Skeletal muscle tissue (tissue), 4 donors: ENCODE measurements around the gene LARP1B. TPM values are rescaled to one million over a fixed set of nuclear protein-coding genes. Genes with fewer than 3 reads are reported as not detected.
"Not testable (repeated sequence)": the region's sequence is repeated elsewhere in the genome, so short reads cannot be mapped to it uniquely, and the experiment has no call there.

ENCODE experiments used
- H3K27ac ChIP-seq: one replicate; pipeline ENCODE4 v1.7.0; 2013; ENCODE audit warnings: mild to moderate bottlenecking, low read depth, low read length, inconsistent platforms
- H3K27me3 ChIP-seq, 3 donors: one replicate each; pipeline ENCODE4 v1.7.0; 2013; ENCODE audit warnings: low read length in 3 of 3; ENCODE audit not compliant: control insufficient read depth in 3 of 3, insufficient read depth in 3 of 3
- H3K36me3 ChIP-seq, 3 donors: one replicate each; pipeline ENCODE4 v1.7.0; 2013; ENCODE audit warnings: low read length in 3 of 3; ENCODE audit not compliant: control insufficient read depth in 3 of 3, insufficient read depth in 3 of 3
- H3K4me1 ChIP-seq, 3 donors: one replicate each; pipeline ENCODE4 v1.7.0; 2013; ENCODE audit warnings: low read length in 3 of 3, mild to moderate bottlenecking in 3 of 3; ENCODE audit not compliant: control insufficient read depth in 3 of 3, insufficient read depth in 3 of 3
- H3K4me3 ChIP-seq, 3 donors: one replicate each; pipeline ENCODE4 v1.7.0; 2013; ENCODE audit warnings: low read length in 3 of 3
- H3K9ac ChIP-seq, 3 donors: one replicate each; pipeline ENCODE4 v1.7.0; 2013; ENCODE audit warnings: low read length in 3 of 3, mild to moderate bottlenecking in 3 of 3, moderate library complexity in 2 of 3, low read depth in 1 of 3
- H3K9me3 ChIP-seq, 3 donors: one replicate each; pipeline ENCODE4 v1.7.0; 2013; ENCODE audit warnings: low read length in 3 of 3; ENCODE audit not compliant: control insufficient read depth in 3 of 3
- total RNA-seq: library from RNA; depleted of rRNA; stranded (reverse); fragments of >200 nt; gene quantifications from one replicate; pipeline ENCODE4 v1.2.3, GENCODE V29; 2014
- donor health status: Osteomylitis.

The LARP1B gene
- total RNA-seq, 1 donor from 2014 or later = 32.9 TPM

GRCh38 chr4:128241981-128242380, 180.9 kb downstream of the LARP1B start:
- Histone ChIP-seq H3K27me3 (no peaks in the 10 kb centered on the region), H3K4me3 (no peak overlapping the region), H3K4me1 (no peaks in the 10 kb centered on the region), H3K27ac (no peak overlapping the region), H3K36me3 (no peaks in the 10 kb centered on the region), H3K9ac (no peak overlapping the region), H3K9me3 (no peaks in the 10 kb centered on the region)

- no peak overlapping the region for H3K9ac ChIP-seq
- H3K27ac ChIP-seq = no peak overlapping the region
- no peaks in the 10 kb centered on the region for H3K36me3 ChIP-seq
Observed at GRCh38 chr4:128242601-128243000, 181.5 kb downstream of the LARP1B start.

GRCh38 chr4:128244379-128244778, 183.3 kb downstream of the LARP1B start:
- Histone ChIP-seq H3K36me3 (no peaks in the 10 kb centered on the region), H3K4me3 (no peak overlapping the region), H3K9me3 (no peaks in the 10 kb centered on the region), H3K4me1 (no peaks in the 10 kb centered on the region), H3K27me3 (no peaks in the 10 kb centered on the region), H3K9ac (no peak overlapping the region), H3K27ac (no peak overlapping the region)

More at GRCh38 chr4:128242601-128243000, 181.5 kb downstream of the LARP1B start:
- Histone ChIP-seq H3K4me1 (no peaks in the 10 kb centered on the region), H3K27me3 (no peaks in the 10 kb centered on the region), H3K9me3 (no peaks in the 10 kb centered on the region), H3K4me3 (no peak overlapping the region)

- not testable (repeated sequence) for H3K9me3 ChIP-seq, H3K9ac ChIP-seq, H3K36me3 ChIP-seq
Observed at GRCh38 chr4:128245391-128245790, 184.3 kb downstream of the LARP1B start.

GRCh38 chr4:128247906-128248305, 186.8 kb downstream of the LARP1B start:
- H3K9me3 ChIP-seq = no peaks in the 10 kb centered on the region
- no peaks in the 10 kb centered on the region for H3K27me3 ChIP-seq
- H3K36me3 ChIP-seq = no peaks in the 10 kb centered on the region
- H3K4me3 ChIP-seq = no peak overlapping the region
- no peaks in the 10 kb centered on the region for H3K4me1 ChIP-seq
- H3K9ac ChIP-seq = no peak overlapping the region
- no peak overlapping the region for H3K27ac ChIP-seq

More at GRCh38 chr4:128245391-128245790, 184.3 kb downstream of the LARP1B start:
- not testable (repeated sequence) for H3K27ac ChIP-seq, H3K27me3 ChIP-seq, H3K4me1 ChIP-seq, H3K4me3 ChIP-seq

GRCh38 chr4:128249787-128250668, 188.9 kb downstream of the LARP1B start:
- no peak overlapping the region for H3K4me3 ChIP-seq
- no peaks in the 10 kb centered on the region for H3K36me3 ChIP-seq
- no peak overlapping the region for H3K9ac ChIP-seq
- H3K27ac ChIP-seq = no peak overlapping the region
- H3K9me3 ChIP-seq = no peaks in the 10 kb centered on the region
- no peaks in the 10 kb centered on the region for H3K4me1 ChIP-seq
- H3K27me3 ChIP-seq = no peaks in the 10 kb centered on the region

- Histone ChIP-seq H3K9ac (no peak overlapping the region), H3K9me3 (no peaks in the 10 kb centered on the region), H3K4me1 (no peaks in the 10 kb centered on the region), H3K4me3 (no peak overlapping the region), H3K27ac (no peak overlapping the region), H3K27me3 (no peaks in the 10 kb centered on the region), H3K36me3 (no peaks in the 10 kb centered on the region)
Observed at GRCh38 chr4:128255906-128256305, 194.8 kb downstream of the LARP1B start.

GRCh38 chr4:128256539-128256938, 195.4 kb downstream of the LARP1B start:
- Histone ChIP-seq H3K9ac (no peak overlapping the region), H3K27ac (no peak overlapping the region), H3K9me3 (no peaks in the 10 kb centered on the region), H3K36me3 (no peaks in the 10 kb centered on the region), H3K27me3 (no peaks in the 10 kb centered on the region), H3K4me3 (no peak overlapping the region), H3K4me1 (no peaks in the 10 kb centered on the region)

- H3K4me3 ChIP-seq, H3K27ac ChIP-seq, H3K27me3 ChIP-seq, H3K9ac ChIP-seq, H3K4me1 ChIP-seq, H3K9me3 ChIP-seq, H3K36me3 ChIP-seq: not testable (repeated sequence)
Observed at GRCh38 chr4:128258166-128258565, 197.1 kb downstream of the LARP1B start.

GRCh38 chr4:128259889-128260288, 198.8 kb downstream of the LARP1B start:
- not testable (repeated sequence) for H3K9me3 ChIP-seq, H3K4me1 ChIP-seq, H3K9ac ChIP-seq, H3K36me3 ChIP-seq, H3K27ac ChIP-seq, H3K27me3 ChIP-seq, H3K4me3 ChIP-seq
